ENCODE measurements around the gene ST3GAL4. TPM values are rescaled to one million over a fixed set of nuclear protein-coding genes. Genes with fewer than 3 reads are reported as not detected.
"Not testable (repeated sequence)": the region's sequence is repeated elsewhere in the genome, so short reads cannot be mapped to it uniquely, and the experiment has no call there.

Gene ST3GAL4
- total and polyA plus RNA-seq, 7 donors, result 43.1 to 336 (median 69.2) TPM

- intact Hi-C loops (cut with DNase I), result no loop called here
- Histone ChIP-seq H3K36me3 (no peaks in the 10 kb centered on the region), H3K4me3 (no peak overlapping the region), H3K9me3 (no peaks in the 10 kb centered on the region), H3K27ac (peak overlapping the region in 2 of 4 donors; percentile 0 to 32), H3K27me3 (no peaks in the 10 kb centered on the region), H3K4me1 (peaks cover 0 to 26% (median 21%) of the 10 kb centered on the region in 4 donors)
- TF ChIP-seq, protein P1, sequence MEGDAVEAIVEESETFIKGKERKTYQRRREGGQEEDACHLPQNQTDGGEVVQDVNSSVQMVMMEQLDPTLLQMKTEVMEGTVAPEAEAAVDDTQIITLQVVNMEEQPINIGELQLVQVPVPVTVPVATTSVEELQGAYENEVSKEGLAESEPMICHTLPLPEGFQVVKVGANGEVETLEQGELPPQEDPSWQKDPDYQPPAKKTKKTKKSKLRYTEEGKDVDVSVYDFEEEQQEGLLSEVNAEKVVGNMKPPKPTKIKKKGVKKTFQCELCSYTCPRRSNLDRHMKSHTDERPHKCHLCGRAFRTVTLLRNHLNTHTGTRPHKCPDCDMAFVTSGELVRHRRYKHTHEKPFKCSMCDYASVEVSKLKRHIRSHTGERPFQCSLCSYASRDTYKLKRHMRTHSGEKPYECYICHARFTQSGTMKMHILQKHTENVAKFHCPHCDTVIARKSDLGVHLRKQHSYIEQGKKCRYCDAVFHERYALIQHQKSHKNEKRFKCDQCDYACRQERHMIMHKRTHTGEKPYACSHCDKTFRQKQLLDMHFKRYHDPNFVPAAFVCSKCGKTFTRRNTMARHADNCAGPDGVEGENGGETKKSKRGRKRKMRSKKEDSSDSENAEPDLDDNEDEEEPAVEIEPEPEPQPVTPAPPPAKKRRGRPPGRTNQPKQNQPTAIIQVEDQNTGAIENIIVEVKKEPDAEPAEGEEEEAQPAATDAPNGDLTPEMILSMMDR (IDR thresholded peaks at IDR 0.05), result no peak
- TF ChIP-seq EP300 (IDR thresholded peaks at IDR 0.05) (no peak), POLR2A (IDR thresholded peaks at IDR 0.05) (no peak), POLR2AphosphoS5 (IDR thresholded peaks at IDR 0.05) (no peak)
- DNase-seq, result no peak
- 94 to 97% methylated on average over 3 of the region's 3 CpGs for WGBS, 2 donors
These were observed 38.5 kb downstream of the ST3GAL4 start for GRCh38 chr11:126394036-126394435.

DNA sequence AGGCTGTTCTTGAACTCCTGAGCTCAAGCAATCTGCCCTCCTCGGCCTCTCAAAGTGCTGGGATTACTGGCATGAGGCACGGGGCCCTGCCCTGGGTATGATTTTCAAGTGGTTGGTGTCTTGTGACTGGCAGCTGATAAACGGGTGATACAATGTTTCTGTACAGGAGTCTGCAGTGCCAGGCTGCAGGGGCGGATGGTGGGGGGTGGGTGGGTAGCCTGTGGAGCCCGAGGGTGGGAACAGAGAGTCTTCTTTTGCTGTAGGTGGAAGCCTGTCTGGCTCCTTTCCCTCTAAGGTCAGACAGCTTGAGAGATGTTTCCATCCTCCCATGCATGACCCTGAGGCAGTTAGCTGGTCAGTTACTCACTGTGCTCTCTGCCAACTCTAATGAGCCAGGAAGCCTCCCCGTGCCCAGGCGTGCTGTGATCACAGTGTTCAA lies 39.2 kb downstream of the ST3GAL4 start:
- H3K9me3 ChIP-seq; H3K36me3 ChIP-seq; H3K27me3 ChIP-seq; H3K4me3 ChIP-seq; DNase-seq; intact Hi-C loops (cut with DNase I): not testable (repeated sequence)
- 80 to 82% methylated on average over 7 of the region's 7 CpGs for WGBS, 2 donors
- peak overlapping the region in 1 of 4 donors; percentile 32 for H3K27ac ChIP-seq
- H3K4me1 ChIP-seq, result peaks cover 0 to 26% (median 21%) of the 10 kb centered on the region in 4 donors

DNA sequence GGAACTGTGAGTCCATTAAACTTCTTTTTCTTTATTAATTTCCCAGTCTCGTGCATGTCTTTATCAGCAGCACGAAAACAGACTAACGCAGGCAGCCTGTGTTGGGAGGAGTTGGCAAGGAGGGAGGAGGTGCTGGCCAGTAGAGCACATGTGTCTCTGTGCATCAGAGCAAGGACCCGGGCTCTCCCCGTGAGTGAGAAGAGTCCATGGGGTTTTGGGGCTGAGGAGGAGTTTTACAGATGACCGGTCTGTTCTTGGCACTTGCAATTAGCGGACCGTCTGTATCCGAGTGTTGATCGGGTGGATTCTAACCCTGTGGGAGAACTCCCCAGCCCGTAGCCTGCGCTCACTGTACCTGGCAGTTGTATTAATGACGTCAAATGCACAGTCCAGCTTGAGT lies 40.3 kb downstream of the ST3GAL4 start:
- Histone ChIP-seq H3K27ac (peak overlapping the region in 2 of 4 donors; percentile 35 to 55), H3K4me1 (peaks cover 0 to 26% (median 21%) of the 10 kb centered on the region in 4 donors)
- intact Hi-C loops (cut with DNase I), result not testable (repeated sequence)

DNA sequence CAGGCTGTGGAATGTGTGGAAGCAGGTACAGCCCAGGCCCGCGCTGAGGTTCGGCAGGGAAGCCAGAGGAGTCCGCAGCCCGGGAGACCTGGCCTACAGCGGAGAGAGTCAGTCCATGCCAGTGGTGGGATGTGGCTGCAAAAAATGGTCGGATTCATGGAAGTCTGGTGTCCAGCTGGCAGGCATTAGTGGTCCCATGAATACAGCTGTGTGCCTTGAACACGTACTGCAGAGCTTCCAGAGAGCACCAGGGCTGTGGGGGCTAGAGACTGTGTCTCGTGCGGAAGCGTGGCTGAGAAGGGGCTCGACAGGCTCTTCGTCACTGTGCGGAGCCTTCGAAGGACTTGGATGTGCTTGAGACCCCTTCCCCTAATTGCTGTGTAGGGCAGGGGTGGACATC lies 40.8 kb downstream of the ST3GAL4 start:
- intact Hi-C loops (cut with DNase I); H3K36me3 ChIP-seq; H3K27me3 ChIP-seq; H3K4me3 ChIP-seq; H3K9me3 ChIP-seq; DNase-seq: not testable (repeated sequence)
- H3K27ac ChIP-seq, result peak overlapping the region in 1 of 4 donors; percentile 14
- H3K4me1 ChIP-seq, result peaks cover 0 to 24% (median 20%) of the 10 kb centered on the region in 4 donors
- 89 to 93% methylated on average over 15 of the region's 15 CpGs for WGBS, 2 donors

More for the DNA sequence above, 40.3 kb downstream of the ST3GAL4 start:
- not testable (repeated sequence) for H3K36me3 ChIP-seq, H3K4me3 ChIP-seq, H3K9me3 ChIP-seq, H3K27me3 ChIP-seq
- DNase-seq, result peak; percentile 92
- peak in 1 of 4 donors; percentile 34 for TF ChIP-seq POLR2AphosphoS5 (IDR thresholded peaks at IDR 0.05)
- WGBS, 2 donors, result 82 to 89% methylated on average over 10 of the region's 13 CpGs

DNA sequence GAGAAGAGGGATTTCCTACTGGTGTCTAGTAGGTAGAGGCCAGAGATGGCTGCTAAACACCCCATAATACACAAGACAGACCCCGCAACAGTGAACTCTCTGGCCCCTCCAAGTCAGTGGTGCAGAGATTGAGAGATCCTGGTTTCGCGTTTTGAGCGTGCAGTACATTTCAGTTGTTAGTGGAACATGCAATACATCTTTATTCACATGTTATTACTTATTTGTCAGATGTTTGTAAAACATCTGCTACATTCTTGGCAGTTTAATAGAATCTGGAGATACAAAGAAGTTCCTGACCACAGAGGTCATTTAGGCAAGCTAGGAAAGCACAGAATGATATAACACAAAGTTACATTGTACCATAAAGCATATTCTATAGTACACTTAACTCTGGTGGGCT lies 41.5 kb downstream of the ST3GAL4 start:
- TF ChIP-seq POLR2AphosphoS5 (IDR thresholded peaks at IDR 0.05) (no peak), POLR2A (IDR thresholded peaks at IDR 0.05) (no peak), EP300 (IDR thresholded peaks at IDR 0.05) (no peak)
- TF ChIP-seq, protein P1 (IDR thresholded peaks at IDR 0.05), result no peak
- DNase-seq, result no peak
- H3K27me3 ChIP-seq, result no peaks in the 10 kb centered on the region
- 85 to 92% methylated on average over 4 of the region's 4 CpGs for WGBS, 2 donors
- peak overlapping the region in 1 of 4 donors; percentile 10 for H3K27ac ChIP-seq
- intact Hi-C loops (cut with DNase I), result no loop called here
- no peak overlapping the region for H3K4me3 ChIP-seq
- no peaks in the 10 kb centered on the region for H3K36me3 ChIP-seq
- H3K9me3 ChIP-seq, result no peaks in the 10 kb centered on the region
- peaks cover 0 to 17% (median 13%) of the 10 kb centered on the region in 4 donors for H3K4me1 ChIP-seq

GRCh38 chr11:126398296-126398695 lies 42.8 kb downstream of the ST3GAL4 start:
- intact Hi-C loops (cut with DNase I), result no loop called here
- no peak for DNase-seq

More at GRCh38 chr11:126398296-126398695, 42.8 kb downstream of the ST3GAL4 start:
- WGBS, 2 donors, result 97 to 98% methylated on average over 4 of the region's 4 CpGs
- H3K4me1 ChIP-seq, result peaks cover 0 to 6% (median 3%) of the 10 kb centered on the region in 4 donors
- no peaks in the 10 kb centered on the region for H3K36me3 ChIP-seq
- no peaks in the 10 kb centered on the region for H3K9me3 ChIP-seq
- no peak overlapping the region for H3K27ac ChIP-seq
- no peaks in the 10 kb centered on the region for H3K27me3 ChIP-seq
- TF ChIP-seq POLR2AphosphoS5 (IDR thresholded peaks at IDR 0.05) (no peak), EP300 (IDR thresholded peaks at IDR 0.05) (no peak), POLR2A (IDR thresholded peaks at IDR 0.05) (no peak)
- TF ChIP-seq, protein P1 (IDR thresholded peaks at IDR 0.05), result no peak
- no peak overlapping the region for H3K4me3 ChIP-seq

All from sigmoid colon (tissue), 7 donors.